Fibroblast of gingiva (primary cell): ENCODE measurements around the gene MPC1.
A peak's percentile ranks its signal among the peaks of the same experiment; 100 is the strongest.

Experiments
- DNase-seq: peaks from one replicate; pipeline ENCODE4 v3.0.0-alpha.2; 2011; ENCODE audit warnings: low read depth

MPC1 gene

DNA sequence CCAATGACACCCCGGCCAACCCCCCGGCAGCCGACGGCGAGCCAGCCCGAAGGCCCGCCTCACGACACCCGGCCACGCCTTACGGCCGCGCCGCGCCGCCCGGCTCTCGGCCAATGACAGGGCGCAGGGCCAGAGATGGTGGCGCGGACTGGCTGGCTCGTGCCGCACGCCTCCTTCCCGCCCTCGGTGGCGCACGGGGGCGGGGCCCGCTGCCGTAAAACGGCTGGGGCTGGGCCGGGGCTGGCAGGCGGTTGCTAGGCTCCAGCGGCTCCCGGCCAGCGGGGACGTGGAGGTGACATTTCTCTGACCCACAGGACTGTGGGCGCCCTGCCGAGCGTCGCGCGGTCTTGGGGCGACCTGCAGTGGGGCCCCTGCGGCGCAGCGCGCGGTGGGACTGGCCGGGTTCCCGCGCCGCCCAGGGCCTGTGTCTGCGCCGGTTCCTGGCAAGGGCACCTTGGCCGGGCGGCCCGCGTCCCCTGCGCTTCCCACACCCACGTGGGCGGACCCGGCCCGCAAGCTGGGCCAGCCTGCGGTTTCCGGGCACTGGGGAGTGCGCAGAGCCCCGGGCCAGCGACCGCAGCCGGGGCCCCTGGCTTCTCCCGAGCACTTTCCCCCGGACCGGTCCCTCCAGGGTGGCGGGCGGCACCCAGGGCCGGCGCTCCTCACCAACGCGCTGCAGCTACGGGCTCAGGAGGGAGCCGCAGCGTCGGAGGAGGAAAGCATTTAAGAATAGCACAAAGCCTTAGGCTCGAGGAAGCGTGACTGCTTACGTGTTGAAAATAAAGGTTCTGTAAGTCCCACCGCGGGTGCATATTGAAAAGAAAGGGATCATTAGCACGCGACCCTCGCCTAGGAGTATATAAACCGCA lies at the start of gene MPC1:
TSS of gene MPC1 (minus strand) at position 8 of the 869 bp plus-strand sequence. CDS start 64 bp downstream, outside the sequence.
- DNase-seq: peak; percentile 96

DNA sequence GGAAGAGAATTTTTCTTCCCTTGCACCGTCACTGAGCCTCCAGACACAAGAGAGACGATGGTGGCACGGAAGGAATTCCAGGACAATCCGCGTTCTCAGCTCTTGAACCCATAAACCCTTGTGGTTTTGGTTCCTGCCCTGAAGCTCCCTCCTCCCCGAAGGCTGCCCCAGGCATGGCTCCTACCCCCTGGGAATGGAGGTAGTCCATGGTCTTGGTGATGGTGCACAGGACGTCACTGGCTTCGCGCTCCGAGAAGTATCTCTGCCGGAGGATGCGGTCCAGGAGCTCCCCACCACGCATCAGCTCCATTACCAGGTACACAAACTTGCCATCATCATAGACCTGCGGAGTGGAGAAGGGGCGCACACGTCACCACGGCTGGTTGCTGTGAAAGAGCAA lies 47.5 kb upstream of the MPC1 start:
- DNase-seq: no peak

DNA sequence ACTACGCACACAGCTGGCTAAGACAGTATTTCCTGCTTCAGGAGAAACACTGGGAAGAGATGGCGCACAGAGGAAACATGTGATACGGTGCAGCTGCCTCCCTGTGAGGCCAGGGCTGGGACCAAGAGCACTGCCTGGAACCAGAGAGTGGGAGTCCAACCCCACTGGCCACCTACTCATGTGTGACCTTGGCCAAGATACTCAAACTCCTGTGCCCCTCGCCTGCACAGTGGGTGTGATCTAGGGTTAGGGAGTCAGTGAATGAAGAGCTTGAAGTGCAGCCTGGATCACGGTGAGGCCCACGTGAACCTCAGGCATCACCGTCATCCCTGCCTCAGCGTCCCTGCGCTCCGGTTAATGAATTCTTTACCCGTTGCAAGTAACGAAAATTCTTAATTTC lies 41.7 kb upstream of the MPC1 start:
- DNase-seq: no peak

DNA sequence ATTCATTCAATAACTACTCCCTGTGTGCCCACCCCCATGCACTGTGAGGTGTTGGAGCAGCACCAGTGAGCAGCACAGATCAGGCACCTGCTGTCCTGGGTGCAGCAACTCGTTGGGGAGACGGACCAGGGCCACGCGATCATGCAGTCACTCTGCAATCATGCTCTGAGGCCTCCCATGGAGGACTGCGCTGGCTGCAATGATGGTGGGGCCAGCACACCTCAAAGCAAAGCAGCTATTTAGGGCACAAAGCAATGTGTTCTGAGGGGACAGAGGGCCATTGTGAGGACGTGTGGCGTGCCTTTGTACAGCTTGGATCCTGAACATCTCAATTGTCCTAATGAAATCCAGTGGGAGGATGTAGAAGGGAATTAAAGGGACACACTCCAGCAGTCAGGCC lies 41.0 kb upstream of the MPC1 start:
- DNase-seq: no peak

DNA sequence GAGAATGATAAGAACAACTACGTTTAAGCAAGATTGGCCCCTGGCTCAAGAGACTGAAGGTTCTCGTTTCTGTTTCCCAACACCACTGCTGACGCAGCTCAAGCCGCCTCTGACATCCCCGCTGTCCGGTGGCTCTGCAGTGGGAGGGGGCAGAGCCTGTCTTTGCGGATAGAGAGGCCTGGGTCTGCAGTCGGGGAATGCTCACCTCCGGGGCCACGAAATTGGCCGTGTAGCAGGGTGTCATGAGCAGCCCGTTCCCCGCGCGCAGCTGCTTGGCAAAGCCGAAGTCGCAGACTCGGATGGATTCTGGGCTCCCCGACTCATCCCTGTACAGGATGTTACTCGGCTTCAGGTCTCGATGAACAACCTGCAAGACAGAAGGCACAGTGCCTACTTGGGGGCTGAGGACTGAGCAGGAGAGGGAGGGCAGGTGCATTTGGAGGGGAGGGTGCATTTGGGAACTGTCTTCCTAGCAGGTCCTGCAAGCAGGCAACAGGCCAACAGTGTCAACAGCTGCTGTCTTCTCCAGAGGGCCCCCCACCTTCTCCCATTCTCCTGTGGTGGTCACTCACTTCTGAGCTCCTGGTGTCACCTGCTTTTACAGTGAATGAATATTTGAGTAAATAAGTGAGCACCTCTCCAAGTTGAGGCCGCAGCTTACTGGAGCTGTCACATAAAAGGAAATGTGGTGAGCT lies 40.5 kb upstream of the MPC1 start:
- no peak for DNase-seq

DNA sequence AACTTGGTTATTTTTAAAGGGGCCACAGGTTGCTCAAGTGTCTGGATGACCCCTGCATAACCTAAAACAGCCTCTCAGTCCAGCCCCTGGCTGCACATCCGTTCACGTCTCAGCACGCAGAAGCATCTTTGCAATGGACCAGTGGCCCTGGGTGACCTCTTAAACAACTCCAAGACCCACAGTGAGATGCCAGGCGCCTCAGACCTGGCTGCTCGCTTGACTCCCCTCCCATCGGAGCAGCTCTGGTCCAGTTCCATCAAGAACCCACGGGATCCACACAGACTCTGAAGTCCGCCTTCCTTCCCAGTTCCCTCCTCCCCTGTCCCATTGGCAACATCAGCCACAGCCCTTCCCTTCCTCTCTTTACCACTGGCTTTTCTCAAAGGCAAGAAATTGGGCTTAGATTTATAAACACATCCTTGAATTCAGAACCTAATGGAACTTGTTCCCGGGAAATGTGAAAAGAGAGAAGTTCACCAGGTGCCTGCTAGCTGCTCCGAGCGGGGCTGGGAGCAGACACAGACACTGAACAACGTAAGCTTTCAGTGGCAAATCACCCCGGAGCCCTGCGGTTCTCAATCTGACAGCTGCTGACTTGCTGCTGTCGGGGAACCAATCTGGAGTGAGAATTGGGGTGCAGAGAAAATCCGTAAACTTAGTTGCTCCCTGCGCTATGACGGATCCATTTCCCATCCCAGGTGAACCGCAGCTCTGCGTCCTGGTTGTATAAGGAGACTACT lies 39.6 kb upstream of the MPC1 start:
- no peak for DNase-seq

DNA sequence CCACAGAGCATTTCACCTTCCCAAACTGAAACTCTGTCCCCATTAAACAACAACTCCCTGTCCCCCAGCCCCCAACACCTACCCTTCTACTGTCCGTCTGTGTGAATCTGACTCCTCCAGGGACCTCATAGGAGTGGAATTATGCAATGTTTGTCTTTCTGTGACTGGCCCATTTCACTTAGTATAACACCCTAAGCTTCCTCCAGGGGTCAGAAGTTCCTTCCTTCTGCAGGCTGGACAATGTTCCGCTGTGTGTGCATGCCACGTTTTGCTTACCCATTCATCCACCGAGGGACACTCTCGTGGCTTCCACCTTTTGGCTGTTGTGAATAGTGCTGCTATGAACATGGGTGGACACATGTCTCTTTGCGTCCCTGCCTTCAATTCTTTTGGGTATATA lies 37.6 kb upstream of the MPC1 start:
- DNase-seq: peak; percentile 28

DNA sequence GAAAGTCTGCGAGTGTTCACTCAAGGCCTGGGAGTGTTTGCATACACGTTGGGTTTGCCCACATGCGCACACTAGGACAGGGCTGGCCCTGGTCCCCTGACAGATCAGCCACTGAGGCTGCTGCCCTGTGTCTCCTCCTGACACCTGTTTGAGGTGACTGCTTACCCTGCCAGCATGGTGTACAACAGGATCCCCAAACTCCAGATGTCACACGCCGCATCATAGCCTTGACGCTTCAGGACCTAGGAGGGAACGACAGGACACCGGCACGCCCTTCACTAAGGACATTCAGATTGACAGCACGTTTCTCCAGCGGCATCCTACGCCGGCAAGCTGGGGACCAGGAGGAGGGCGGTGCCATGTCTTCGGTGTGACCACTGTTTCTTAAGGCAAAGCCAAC lies 37.0 kb upstream of the MPC1 start:
- no peak for DNase-seq

DNA sequence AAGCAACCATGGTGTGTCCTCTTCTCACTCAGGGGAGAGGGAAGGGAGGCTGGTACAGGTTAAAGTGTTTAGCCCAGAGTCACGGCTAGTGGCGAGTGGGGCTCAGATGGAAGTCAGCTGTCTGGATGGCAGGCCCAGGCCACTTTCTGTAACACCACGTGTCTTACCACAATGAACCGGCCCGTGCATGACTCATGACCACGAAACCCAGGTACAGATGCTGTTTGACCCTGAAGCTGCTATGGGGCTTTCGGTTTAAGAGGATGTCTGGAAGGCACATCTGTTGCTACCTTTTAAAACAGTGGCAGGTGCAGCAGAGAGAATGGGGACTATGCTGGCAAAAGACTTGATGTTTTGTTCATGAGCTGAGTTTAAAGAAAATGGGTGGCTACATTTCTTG lies 36.5 kb upstream of the MPC1 start:
- DNase-seq: no peak

DNA sequence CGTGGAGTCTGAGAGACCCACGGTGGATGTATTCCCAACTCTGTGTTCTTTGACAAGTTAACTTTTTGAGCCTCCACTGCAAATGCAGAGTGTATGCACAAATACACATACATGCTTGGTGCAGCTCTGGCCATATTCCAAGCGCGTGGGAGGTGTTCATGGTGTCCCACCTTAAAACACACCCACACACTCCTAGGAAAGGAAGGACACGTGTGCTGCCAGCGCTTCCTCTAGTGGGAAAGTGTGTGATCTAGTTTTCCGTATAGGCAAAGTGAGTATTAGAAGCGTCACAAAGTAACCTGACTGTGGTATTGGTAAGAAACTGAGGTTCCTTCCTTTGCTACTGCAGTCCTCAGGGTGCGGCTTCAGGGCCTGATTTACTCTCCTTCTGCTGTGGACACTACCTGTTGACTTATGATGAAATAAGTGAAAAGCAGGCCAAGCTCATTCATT lies 36.0 kb upstream of the MPC1 start:
- no peak for DNase-seq

DNA sequence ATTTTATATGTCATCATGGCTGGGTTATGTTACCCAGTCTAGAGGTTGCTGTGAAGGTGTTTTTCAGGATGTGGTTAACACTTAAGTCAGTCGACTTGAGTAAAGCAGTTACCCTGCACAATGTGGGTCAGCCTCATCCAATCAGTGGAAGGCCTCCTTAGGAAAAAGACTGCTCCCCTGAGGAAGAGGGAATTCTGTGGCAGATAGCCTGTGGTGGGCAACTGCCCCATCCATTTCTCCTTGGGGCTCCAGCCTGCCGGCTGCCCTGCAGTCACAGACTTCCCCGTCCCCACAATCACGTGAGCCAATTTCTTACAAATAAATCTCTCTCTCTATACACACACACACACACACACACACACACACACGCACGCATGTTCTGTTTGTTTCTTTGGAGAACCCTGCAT lies 34.5 kb upstream of the MPC1 start:
- DNase-seq: no peak

DNA sequence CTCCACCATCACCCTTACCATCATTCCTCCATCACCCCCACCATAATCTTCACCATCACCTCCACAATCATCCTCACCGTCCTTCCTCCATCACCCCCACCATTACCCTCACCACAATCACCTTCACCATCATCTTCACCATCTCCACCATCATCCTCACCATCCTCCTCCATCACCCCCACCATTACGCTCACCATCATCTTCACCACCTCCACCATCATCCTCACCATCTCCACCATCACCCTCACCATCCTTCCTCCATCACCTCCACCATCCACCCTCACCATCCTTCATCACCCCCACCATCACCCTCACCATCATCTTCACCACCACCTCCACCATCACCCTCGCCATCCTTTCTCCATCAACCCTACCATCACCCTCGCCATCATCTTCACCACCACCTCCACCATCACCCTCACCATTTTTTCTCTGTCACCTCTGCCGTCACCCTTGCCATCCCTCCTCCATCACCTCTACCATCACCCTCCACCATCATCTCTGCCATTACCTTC lies 33.1 kb upstream of the MPC1 start:
- DNase-seq: no peak

DNA sequence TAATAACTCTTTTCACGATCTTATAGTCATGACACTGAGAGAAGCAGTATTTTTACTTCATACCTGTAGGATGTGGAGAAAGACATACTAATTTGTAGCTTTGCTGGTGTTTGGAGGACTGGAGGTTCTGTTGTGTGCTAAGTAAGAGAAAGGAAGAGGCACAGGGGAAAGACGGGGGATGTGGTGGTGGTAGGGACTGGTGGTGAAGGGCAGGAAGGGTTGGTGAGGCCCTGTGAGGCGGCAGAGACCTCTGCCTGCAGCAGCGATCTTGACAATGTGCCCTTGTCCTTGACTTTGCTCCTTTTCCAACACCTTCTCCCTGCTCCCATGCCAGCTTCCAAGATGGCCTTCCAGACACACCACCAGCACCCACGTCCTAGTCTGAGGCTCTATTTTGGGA lies 32.6 kb upstream of the MPC1 start:
- no peak for DNase-seq

DNA sequence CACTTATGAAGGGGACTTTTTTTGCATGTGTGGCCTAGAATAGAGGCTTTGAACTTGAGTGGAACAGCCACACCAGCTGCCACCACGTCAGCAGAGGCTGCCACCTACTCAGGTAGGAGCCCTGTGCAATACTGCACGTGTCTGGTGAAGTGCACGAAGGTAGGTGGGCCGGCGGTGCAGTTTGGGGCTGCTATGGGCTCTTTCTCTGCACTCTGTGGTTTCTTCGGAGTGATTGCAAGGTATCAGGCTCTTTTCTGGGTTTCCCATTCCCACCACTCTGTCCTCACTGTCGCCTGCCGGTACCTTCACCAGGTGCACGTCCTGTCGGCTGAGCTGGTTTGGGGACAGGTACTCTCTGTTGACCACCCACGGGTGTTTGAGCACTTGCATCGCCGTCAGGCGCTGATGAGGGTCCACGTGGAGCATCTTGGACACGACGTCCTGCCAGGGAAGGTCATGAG lies 30.8 kb upstream of the MPC1 start:
- DNase-seq: no peak

DNA sequence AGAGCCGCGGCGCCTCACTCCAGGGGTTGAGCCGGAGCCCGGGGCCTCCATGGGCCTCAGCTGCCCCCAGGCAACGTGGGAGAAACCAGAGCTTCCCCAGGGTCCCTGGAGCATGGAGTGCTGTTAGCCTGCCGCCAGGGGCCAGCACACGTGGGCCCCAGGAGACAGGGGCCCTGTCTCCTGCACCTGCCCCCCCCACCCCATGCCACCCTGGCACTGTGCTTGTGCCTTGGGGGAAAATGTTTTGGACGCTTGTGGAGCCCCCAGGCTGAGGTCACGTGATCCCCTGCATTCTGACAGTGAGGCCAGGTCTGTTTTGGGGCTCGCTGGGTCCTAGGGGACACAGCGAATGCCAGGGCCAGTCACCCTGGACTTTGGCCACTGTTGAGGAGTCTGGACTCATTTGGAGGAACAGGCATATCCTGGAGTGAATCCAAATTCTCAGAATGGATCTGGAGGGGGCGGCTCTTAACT lies 30.2 kb upstream of the MPC1 start:
- DNase-seq: no peak

DNA sequence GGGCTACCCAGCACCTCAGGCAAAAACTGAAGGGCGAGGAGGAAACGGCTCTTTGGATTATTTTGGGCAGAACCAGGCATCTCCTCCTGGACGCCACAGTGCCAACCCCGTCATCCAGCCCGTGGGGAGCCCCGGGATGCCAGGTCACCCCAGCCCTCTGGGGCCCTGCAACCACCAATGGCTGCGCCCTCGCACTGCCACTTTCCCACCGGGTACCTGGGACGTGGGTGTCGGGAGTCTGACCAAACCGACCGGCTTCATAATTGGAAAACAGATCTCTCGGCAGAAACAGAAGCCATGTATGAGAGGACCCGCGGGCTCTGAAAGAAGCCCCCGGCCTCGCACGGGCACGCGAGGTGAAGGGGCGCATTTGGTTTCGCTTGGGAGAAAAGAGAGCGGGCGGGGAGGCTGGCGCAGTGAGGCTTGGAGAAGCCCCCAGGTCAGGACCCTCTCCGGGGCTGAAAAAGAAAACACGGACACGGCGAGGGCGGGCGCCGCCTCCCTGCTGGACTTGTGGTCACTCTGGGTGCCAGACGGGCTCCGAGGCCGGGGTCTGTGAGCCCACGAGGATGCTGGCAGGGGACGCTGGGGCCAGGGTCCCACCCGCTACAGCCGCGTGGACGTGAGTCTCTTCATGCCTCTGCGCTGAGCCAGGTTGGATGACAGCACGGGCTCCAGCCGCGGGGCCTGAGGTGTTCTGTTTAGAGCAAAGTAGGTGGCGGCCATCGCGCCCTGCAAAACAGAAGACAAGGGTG lies 29.6 kb upstream of the MPC1 start:
- no peak for DNase-seq

DNA sequence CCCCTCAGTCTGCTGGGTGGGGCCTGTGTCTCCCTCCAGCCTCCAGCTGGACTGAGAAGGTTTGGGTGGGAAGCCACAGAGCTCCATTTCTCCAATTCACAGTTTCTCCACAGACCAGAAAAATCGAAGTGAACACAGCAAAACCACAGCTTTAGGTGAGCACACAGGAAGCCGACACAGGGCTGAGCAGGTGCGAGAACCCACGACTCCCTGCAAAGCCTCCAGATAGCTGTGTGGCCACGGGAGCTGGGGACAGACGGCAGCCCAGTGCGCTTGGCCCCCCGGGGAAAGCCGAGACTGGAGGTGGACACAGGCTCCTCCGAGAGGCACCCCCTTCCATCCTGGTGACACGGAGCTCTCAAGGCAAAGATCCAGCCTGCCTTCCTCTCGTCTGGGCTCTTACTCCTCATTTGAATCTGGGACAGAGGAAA lies 29.0 kb upstream of the MPC1 start:
- no peak for DNase-seq

DNA sequence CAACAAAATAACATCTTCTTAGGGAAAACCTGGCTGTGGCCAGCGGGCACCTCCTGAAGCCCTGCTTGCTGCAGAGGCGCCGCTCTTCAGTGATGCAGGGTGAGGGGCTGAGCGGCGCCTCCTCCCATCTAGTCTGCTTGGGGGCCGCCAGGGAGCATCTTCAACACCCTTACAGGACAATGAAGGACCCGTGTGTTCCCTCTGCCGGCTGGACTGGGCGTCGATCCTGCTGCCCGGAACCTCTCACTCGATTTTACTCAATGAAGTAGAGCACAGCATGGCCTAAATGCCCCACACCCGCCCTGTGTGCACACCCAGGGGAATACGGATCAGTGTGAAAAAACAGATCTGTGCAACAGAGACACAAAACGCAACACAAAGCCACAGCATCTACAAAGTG lies 28.5 kb upstream of the MPC1 start:
- DNase-seq: no peak

DNA sequence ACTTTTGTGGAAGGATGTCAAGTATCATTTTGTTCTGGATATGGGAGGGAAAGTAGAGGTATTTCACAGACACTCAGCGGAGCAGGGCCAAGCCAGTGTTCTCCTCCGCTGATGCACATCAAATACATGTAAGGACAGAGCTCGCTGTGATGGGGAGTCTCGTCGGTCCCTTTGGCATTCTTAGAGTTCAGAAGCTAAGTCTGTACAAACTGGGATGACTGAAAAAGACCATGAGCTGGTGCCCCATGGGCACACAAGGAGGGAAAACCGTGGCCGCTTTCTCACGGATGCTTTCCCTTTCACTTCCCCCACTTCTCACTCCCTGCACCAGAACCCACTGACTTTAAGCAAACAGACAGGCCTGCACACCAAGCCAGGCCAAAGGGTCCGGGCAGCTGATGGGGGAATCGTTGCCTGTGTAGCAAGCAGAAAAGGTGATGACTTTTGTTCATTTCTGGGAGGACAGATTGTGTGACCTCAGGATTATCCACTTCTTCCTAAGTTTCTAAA lies 27.7 kb upstream of the MPC1 start:
- DNase-seq: no peak

DNA sequence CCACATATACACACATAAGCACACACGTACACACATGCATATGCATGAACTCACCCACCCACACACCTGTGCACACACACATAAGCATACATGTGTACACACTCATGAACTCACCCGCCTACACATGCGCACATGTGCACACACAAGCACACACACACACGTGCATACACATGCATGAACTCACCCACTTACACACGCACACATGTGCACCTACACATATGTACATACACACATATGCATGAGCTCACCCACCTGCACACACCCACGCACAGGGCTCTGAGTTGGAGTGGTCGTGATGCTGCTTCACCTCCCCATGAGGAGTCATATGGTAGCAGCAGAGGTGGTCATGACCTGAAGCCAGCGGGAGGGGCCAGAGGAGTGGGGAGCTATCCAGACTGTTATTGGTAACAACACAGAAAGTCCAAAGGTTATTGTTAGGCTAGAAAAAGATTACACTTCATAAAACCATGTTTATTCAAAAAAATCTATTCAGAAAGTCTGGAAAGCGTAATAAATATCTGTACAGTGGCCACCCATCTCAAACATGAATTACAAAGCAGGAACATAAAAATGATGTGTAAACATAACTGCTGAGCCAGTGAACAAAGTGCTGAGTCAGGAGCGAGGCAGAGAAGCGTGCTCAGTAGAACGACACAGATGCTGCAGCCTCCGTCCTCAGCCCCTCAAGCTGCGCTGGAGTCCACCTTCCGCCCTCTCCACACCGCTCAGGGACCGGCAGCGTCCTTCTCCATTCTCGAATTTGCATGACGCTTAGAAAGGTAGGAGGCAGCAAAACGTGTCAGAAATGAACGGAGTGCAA lies 26.4 kb upstream of the MPC1 start:
- DNase-seq: no peak
